Adipocyte (in vitro differentiated cells): Measurements from ENCODE around the gene C8A.

Experiments
- DNase-seq: peaks from one replicate; pipeline ENCODE4 v3.0.0-alpha.2; 2015; ENCODE audit warnings: low read depth
- H3K27me3 ChIP-seq: replicated peaks from 2 replicates; pipeline ENCODE4 v1.7.0; 2013; ENCODE audit warnings: mild to moderate bottlenecking, low read length, moderate library complexity; ENCODE audit not compliant: control insufficient read depth, insufficient read depth
- H3K36me3 ChIP-seq: 2 replicates; pipeline ENCODE4 v1.7.0; 2013; ENCODE audit warnings: low read length, mild to moderate bottlenecking, moderate library complexity; ENCODE audit not compliant: control insufficient read depth, insufficient read depth, severe bottlenecking
- H3K4me1 ChIP-seq: 2 replicates; pipeline ENCODE4 v1.7.0; 2013; ENCODE audit warnings: mild to moderate bottlenecking, low read length, moderate library complexity; ENCODE audit not compliant: control insufficient read depth, insufficient read depth
- H3K4me3 ChIP-seq: 2 replicates; pipeline ENCODE4 v1.7.0; 2013; ENCODE audit warnings: mild to moderate bottlenecking, low read length, moderate library complexity
- H3K9ac ChIP-seq: 2 replicates; pipeline ENCODE4 v1.7.0; 2013; ENCODE audit warnings: mild to moderate bottlenecking, low read length, moderate library complexity
- H3K9me3 ChIP-seq: 2 replicates; pipeline ENCODE4 v1.7.0; 2013; ENCODE audit warnings: mild to moderate bottlenecking, low read length, moderate library complexity; ENCODE audit not compliant: control insufficient read depth

The C8A gene

GRCh38 chr1:56927986-56928385, 73.4 kb downstream of the C8A start:
- Histone ChIP-seq H3K4me1 (peaks cover 6% of the 10 kb centered on the region), H3K36me3 (no peaks in the 10 kb centered on the region), H3K27me3 (no peaks in the 10 kb centered on the region), H3K9ac (no peak overlapping the region), H3K9me3 (peaks cover 5% of the 10 kb centered on the region), H3K4me3 (no peak overlapping the region)
- DNase-seq, result no peak

- Histone ChIP-seq H3K36me3 (no peaks in the 10 kb centered on the region), H3K9ac (no peak overlapping the region), H3K27me3 (no peaks in the 10 kb centered on the region), H3K4me1 (peaks cover 21% of the 10 kb centered on the region), H3K9me3 (peaks cover 5% of the 10 kb centered on the region), H3K4me3 (no peak overlapping the region)
- no peak for DNase-seq
These were observed 74.9 kb downstream of the C8A start for GRCh38 chr1:56929492-56929891.

- Histone ChIP-seq H3K9ac (no peak overlapping the region), H3K4me3 (no peak overlapping the region), H3K27me3 (no peaks in the 10 kb centered on the region), H3K36me3 (no peaks in the 10 kb centered on the region), H3K4me1 (peaks cover 32% of the 10 kb centered on the region), H3K9me3 (peaks cover 5% of the 10 kb centered on the region)
- no peak for DNase-seq
These were observed 76.6 kb downstream of the C8A start for GRCh38 chr1:56931211-56931610.

GRCh38 chr1:56931686-56932085, 77.1 kb downstream of the C8A start:
- Histone ChIP-seq H3K9ac (no peak overlapping the region), H3K27me3 (no peaks in the 10 kb centered on the region), H3K9me3 (peaks cover 5% of the 10 kb centered on the region), H3K36me3 (no peaks in the 10 kb centered on the region), H3K4me1 (peaks cover 32% of the 10 kb centered on the region), H3K4me3 (no peak overlapping the region)
- DNase-seq, result no peak

- Histone ChIP-seq H3K9ac (no peak overlapping the region), H3K36me3 (no peaks in the 10 kb centered on the region), H3K4me1 (peaks cover 32% of the 10 kb centered on the region), H3K27me3 (no peaks in the 10 kb centered on the region), H3K4me3 (no peak overlapping the region), H3K9me3 (peaks cover 5% of the 10 kb centered on the region)
- no peak for DNase-seq
These were observed 78.6 kb downstream of the C8A start for GRCh38 chr1:56933161-56933560.

GRCh38 chr1:56933606-56934005, 79.0 kb downstream of the C8A start:
- no peaks in the 10 kb centered on the region for H3K27me3 ChIP-seq
- H3K9ac ChIP-seq, result no peak overlapping the region
- no peak for DNase-seq
- no peak overlapping the region for H3K4me3 ChIP-seq
- H3K4me1 ChIP-seq, result peaks cover 32% of the 10 kb centered on the region
- H3K36me3 ChIP-seq, result no peaks in the 10 kb centered on the region
- peaks cover 3% of the 10 kb centered on the region for H3K9me3 ChIP-seq

- H3K27me3 ChIP-seq, result no peaks in the 10 kb centered on the region
- H3K4me1 ChIP-seq, result peaks cover 32% of the 10 kb centered on the region
- H3K4me3 ChIP-seq, result peak overlapping the region; percentile 36
- no peak for DNase-seq
- H3K9ac ChIP-seq, result no peak overlapping the region
- H3K36me3 ChIP-seq, result no peaks in the 10 kb centered on the region
- H3K9me3 ChIP-seq, result no peaks in the 10 kb centered on the region
These were observed 79.9 kb downstream of the C8A start for GRCh38 chr1:56934430-56935060.

- Histone ChIP-seq H3K36me3 (no peaks in the 10 kb centered on the region), H3K9ac (no peak overlapping the region), H3K27me3 (no peaks in the 10 kb centered on the region), H3K4me3 (no peak overlapping the region), H3K4me1 (peaks cover 20% of the 10 kb centered on the region), H3K9me3 (no peaks in the 10 kb centered on the region)
- no peak for DNase-seq
These were observed 84.0 kb downstream of the C8A start for GRCh38 chr1:56938646-56939045.

- Histone ChIP-seq H3K4me3 (no peak overlapping the region), H3K27me3 (no peaks in the 10 kb centered on the region), H3K36me3 (no peaks in the 10 kb centered on the region), H3K4me1 (peaks cover 16% of the 10 kb centered on the region), H3K9ac (no peak overlapping the region), H3K9me3 (no peaks in the 10 kb centered on the region)
- DNase-seq, result no peak
These were observed 84.6 kb downstream of the C8A start for GRCh38 chr1:56939209-56939608.

- peaks cover 11% of the 10 kb centered on the region for H3K4me1 ChIP-seq
- H3K9me3 ChIP-seq, result no peaks in the 10 kb centered on the region
- H3K4me3 ChIP-seq, result no peak overlapping the region
- no peak overlapping the region for H3K9ac ChIP-seq
- no peak for DNase-seq
- no peaks in the 10 kb centered on the region for H3K27me3 ChIP-seq
- H3K36me3 ChIP-seq, result no peaks in the 10 kb centered on the region
These were observed 85.4 kb downstream of the C8A start for GRCh38 chr1:56940039-56940438.

GRCh38 chr1:56948403-56949023, 93.9 kb downstream of the C8A start:
- H3K9ac ChIP-seq, result no peak overlapping the region
- H3K4me1 ChIP-seq, result peaks cover 19% of the 10 kb centered on the region
- no peaks in the 10 kb centered on the region for H3K27me3 ChIP-seq
- peak; percentile 25 for DNase-seq
- no peaks in the 10 kb centered on the region for H3K36me3 ChIP-seq
- no peaks in the 10 kb centered on the region for H3K9me3 ChIP-seq
- peak overlapping the region; percentile 36 for H3K4me3 ChIP-seq

GRCh38 chr1:56952501-56952900, 97.9 kb downstream of the C8A start:
- DNase-seq, result no peak
- Histone ChIP-seq H3K36me3 (no peaks in the 10 kb centered on the region), H3K4me3 (no peak overlapping the region), H3K9me3 (no peaks in the 10 kb centered on the region), H3K27me3 (peaks cover 2% of the 10 kb centered on the region), H3K4me1 (peaks cover 14% of the 10 kb centered on the region), H3K9ac (no peak overlapping the region)
